Measurements from ENCODE around the gene ZNF487.

GRCh38 chr10:43458227-43458626, 21.3 kb downstream of the ZNF487 start:
- TF ChIP-seq ZNF565 (CRISPR knock-in tag; conservative IDR thresholded peaks at IDR 0.05; ENCODE audit: low read depth) (no peak), RARB (CRISPR knock-in tag; IDR thresholded peaks at IDR 0.05) (no peak), ZFP30 (CRISPR knock-in tag; IDR thresholded peaks at IDR 0.05) (no peak), PATZ1 (CRISPR knock-in tag; IDR thresholded peaks at IDR 0.05; ENCODE audit: borderline replicate concordance) (no peak), PPARA (CRISPR knock-in tag; IDR thresholded peaks at IDR 0.05; ENCODE audit: borderline replicate concordance) (no peak), ARNTL (CRISPR knock-in tag; IDR thresholded peaks at IDR 0.05; ENCODE audit: borderline replicate concordance, low read depth) (no peak), CSDC2 (CRISPR knock-in tag; IDR thresholded peaks at IDR 0.05) (no peak)

Data from SK-N-SH treated with all-trans-retinoic acid at 6 μM for 48 hours (cell line).